Activated CD4-positive, alpha-beta T cell treated with anti-CD3 and anti-CD28 coated beads, Interleukin-2, amount 50 U/mL, for 1 hour (primary cell): ENCODE data around the gene BSCL2.
A peak's percentile ranks its signal among the peaks of the same experiment; 100 is the strongest.
"Not testable (repeated sequence)": the region's sequence is repeated elsewhere in the genome, so short reads cannot be mapped to it uniquely, and the experiment has no call there.

Experiments used
- DNase-seq: peaks from one replicate; pipeline ENCODE4 v3.0.0-alpha.2; 2020

BSCL2 gene

DNA sequence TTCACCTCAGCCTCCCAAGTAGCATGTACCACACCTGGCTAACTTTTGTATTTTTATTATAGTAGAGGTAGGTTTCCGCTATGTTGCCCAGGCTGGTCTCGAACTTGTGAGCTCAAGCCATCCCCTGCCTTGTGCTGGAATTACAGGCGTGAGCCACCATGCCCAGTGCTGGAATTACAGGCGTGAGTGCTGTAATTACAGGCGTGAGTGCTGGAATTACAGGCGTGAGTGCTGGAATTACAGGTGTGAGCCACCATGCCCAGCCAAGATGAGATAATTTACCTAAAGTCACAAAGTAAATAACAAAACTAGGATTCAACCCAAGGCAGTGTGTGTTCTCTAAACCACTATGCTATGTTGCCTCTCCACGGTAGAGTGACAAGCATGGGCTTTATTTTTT lies 24.7 kb downstream of the BSCL2 start:
- no peak for DNase-seq

DNA sequence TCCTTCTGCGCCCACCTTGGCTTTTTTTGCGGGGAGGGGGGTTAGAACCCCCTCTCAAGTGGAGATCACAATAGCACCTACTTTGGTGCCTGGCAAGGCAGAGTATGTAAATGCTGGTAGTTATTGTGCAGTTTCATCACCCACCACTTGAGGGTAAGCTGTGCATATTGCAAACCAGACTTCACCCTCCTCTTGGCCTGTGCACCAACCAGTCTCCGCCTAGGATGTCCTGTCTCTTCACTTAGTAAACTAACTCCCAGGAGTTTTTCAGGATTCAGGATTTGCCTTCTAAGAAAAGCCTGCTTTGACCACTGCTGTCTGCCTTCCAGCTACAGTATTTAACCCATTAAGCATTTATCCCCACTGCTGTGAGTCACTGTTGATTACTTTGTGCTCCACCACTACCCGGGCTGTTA lies 26.4 kb downstream of the BSCL2 start:
- peak; percentile 26 for DNase-seq

DNA sequence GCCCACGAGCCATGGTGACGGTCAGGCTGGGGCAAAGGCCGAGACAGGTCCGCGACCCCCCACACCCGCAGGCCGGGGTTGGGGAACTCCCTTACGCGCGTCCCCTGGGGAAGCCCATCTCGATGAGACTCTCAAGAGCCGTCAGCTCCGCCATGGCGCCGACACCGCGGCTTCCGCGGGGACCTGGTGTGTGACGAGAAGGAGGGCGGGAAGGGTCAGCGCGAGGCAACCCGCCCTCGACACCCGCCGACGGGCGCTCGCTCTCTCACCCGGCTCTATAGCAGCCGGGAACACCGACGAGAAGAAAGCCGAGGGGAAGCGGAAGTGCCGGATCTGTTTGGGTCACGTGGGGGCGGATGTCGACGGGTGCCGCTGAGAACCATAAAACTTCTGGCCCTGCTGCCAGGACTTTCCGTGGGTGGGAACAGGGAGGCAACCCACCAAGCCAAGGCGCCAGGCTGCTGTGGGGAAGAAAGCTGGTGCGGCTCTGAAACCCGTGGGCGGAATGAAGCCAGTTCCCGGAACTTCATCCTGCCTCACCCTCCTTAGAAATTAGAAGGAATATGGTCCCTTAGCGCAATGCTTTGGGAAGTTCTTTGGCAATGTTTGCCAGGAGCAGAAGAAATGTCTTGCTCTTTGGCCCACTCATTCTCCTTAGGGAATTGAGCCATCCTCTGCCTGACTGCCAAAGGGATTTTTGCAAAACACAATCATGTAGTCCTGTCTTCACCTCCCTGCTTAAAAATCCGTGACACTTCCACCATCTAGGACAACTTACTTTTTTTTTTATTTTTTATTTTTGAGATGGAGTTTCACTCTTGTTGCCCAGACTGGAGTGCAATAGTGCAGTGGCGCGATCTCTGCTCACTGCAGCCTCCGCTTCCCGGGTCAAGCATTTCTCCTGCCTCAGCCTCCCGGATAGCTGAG lies 28.2 kb downstream of the BSCL2 start, which contains the start of gene UBXN1:
Gene UBXN1 (minus strand): TSS at position 304 of the 927 bp plus-strand sequence. CDS start 150 bp downstream, at position 154.
- DNase-seq, result peak; percentile 75

DNA sequence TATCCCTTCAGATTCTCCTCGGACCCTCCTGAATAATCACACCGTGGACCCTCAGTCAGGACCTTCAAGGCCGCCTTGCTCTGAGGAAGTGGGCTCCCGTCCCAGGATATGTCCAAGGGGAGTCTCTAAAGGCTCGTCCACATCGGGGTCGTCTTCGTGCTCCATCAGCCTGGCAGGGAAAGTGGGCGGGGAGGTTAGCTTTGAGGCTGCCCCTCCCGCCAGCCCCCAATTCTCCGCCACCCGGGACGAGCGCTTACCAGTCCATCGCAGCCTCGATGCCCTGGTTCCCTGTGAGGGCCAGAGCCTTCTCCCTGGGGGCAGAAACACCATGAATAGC lies 28.8 kb downstream of the BSCL2 start:
- DNase-seq, result no peak

DNA sequence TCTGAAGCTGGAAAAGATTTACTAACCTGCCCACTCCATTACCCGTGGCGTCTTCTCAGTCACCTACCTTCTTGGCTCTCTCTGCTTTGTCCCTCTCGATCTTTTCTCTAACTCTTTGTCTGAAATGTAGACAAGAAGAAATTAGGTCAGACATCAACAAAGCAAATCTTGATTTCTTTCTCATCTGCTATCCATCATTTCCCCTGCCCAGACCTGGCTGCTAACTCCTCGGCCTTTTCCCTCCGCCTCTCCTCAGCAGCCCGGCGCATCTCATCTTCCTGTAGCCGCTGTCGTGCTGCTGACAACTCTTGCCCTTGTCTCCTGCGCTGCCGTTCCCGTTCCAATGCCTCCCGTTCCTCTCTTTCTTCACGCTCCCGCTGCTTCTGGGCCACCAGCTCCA lies 29.5 kb downstream of the BSCL2 start:
- no peak for DNase-seq

DNA sequence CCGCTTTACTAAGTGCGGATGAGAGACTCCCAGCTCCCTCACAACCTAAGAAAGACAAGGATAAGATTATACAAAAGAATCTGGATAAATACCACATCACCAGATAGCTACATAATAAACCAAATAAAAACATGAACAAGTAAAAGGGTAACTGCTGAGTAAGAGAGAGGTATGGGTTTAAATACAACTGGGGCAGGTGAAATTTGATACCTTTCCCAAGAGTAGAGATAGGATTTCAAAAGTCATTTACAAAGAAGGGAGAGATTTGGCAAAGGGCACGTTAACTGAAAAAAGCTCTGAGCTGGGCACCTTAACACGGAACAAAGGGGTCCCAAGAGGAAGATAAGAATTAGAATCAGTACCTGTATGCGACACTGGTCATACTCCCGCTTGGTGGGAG lies 30.1 kb downstream of the BSCL2 start:
- DNase-seq, result no peak

DNA sequence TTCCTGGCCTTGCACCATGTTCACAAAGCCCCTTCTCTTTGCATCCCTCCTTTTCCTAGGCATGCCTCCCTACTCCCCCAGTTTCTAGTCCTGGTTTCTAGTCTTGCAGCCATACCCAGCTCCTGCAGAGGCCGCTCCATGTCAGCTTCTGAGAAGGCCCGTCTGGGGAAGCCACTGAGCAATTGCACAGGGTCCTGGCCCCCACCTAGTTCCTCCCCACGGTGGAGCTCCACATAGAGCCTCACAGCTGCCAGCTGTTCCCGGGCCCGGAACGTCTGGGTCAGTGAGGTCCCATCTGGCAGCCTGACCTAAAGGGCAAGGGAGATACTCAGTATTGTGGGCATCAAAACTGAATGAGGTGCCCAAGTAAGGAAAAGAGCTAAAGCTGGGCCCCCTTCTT lies 30.5 kb downstream of the BSCL2 start:
- DNase-seq, result no peak

DNA sequence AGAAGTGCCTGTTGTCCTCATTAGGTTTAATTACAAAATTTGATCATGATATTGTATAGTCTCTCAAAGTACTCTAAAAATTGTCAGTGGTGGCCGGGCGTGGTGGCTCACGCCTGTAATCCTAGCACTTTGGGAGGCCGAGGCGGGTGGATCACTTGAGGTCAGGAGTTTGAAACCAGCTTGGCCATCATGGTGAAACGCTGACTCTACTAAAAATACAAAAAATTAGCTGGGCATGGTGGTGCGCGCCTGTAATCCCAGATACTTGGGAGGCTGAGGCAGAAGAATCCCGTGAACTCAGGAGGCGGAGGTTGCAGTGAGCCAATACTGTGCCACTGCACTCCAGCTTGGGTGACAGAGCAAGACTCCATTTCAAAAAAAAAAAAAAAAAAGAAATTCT lies 31.8 kb downstream of the BSCL2 start:
- not testable (repeated sequence) for DNase-seq

DNA sequence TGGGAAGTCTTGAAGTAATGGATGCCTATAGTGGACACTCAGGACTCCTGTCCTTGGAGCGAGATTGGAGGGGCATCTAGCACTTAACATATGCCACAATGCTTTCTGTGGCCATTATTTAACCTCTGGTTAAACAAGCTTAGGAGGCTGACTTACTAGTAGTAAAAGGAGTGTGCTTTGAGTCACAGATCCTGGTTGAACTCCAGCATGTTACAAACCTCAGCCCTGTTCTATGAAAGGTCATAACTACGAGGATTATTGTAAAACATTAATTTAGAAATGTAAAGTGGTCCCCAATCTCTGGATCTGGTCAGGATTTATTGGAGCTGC lies 34.1 kb downstream of the BSCL2 start:
- DNase-seq, result no peak

DNA sequence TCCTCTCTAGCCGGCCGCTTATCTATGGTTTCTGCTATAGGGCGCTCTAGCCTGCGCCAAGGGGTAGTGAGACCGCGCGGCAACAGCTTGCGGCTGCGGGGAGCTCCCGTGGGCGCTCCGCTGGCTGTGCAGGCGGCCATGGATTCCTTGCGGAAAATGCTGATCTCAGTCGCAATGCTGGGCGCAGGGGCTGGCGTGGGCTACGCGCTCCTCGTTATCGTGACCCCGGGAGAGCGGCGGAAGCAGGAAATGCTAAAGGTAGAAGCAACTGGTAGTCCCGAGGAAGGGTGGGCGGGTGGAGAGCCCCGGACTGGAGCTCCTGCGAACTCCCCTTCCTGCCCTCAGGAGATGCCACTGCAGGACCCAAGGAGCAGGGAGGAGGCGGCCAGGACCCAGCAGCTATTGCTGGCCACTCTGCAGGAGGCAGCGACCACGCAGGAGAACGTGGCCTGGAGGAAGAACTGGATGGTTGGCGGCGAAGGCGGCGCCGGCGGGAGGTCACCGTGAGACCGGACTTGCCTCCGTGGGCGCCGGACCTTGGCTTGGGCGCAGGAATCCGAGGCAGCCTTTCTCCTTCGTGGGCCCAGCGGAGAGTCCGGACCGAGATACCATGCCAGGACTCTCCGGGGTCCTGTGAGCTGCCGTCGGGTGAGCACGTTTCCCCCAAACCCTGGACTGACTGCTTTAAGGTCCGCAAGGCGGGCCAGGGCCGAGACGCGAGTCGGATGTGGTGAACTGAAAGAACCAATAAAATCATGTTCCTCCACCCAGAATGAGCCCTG lies 35.4 kb downstream of the BSCL2 start, which contains the start of the genes LBHD1 and UQCC3:
Gene LBHD1 (minus strand): TSS at position 660 of the 782 bp plus-strand sequence. CDS start 2,236 bp downstream, outside the sequence.
Gene UQCC3 (plus strand): TSS at position 66 of the 782 bp plus-strand sequence. CDS start 73 bp downstream, at position 139.
- peak; percentile 65 for DNase-seq

DNA sequence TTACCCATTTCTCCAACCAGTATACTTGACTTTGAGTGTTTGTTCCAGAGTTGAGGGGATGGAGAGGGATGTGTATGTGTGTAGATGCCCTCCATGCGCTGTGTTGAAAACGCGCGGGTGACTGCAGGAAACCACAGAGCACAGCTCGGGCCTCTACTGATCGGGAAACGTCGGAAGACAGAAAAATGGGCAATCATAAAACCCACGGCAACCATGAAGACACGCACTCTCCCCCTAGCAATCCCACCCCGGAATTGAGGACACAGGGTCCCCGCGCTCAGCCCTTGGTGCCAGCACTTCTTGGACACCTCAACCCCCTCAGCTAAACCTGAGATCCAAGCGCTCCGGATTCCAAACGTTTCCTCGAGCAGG lies 36.0 kb downstream of the BSCL2 start:
- no peak for DNase-seq

DNA sequence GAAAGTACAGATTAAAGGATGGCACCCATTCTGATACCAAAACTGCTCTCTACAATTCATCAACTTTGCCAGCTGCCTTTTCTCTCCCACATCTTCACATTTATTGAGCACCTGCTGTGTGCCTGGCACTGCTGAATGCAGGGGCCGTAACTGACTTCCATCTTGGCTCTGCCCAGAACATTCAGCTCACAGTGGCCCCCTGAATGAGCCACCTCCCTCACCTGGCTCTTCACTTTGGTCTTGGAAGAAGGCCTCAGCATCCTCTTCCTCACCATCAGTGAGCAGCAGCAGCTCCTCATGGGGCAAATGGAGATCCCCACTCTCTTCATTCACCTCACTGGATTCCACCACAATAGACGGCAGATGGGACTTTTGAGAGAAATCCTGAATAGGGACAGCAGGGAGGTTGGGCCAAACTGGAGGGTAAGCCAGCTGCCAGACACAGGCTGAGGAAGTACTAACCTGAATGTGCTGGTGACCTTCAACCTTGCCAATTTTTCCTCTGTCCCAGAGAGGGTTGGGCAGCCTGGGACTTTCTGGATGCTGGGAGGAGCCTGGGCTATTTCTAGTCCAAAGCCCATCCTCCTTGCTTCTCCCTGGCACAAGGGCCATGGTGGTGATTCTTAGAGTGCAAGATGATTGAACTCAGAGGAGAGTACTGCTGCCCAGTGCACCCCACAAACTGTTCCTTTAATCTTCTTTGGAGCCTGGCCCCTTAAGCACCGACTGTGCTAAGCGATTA lies 37.6 kb downstream of the BSCL2 start:
- no peak for DNase-seq

DNA sequence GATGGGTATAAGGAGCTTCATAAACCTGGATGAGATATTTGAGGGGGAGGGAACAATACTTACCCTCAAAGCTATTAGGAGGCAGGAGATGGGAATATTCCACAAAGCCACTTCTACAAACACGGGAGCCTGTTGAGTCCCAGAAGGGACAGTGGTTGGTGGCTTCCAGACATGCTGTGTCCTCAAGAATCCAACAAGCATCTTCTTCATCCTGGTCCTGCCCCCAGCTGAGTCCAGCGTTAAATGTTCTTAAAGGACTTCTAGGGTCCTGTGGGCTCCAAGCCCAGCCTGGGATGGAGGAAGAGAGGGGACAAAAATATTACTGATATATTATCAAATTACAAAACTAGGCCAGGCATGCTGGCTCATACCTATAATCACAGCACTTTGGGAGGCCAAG lies 39.8 kb downstream of the BSCL2 start:
- no peak for DNase-seq

DNA sequence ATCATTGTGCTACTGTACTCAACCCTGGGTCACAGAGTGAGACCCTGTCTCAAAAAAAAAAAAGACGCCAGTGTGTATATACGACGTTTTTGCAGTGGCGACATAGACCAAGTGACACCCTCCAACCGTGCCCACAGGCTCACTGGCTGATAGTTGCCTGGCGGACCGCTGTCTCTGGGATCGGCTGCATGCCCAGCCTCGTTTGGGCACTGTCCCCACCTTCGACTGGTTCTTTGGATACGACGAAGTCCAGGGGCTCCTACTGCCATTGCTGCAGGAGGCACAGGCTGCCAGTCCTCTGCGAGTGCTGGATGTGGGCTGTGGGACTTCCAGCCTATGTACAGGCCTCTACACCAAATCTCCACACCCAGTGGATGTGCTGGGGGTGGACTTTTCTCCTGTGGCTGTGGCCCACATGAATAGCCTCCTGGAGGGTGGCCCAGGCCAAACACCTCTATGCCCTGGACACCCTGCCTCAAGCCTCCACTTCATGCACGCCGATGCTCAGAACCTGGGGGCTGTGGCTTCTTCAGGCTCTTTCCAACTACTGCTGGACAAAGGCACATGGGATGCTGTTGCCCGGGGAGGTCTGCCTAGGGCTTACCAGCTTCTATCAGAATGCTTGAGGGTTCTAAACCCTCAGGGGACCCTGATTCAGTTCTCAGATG lies 40.8 kb downstream of the BSCL2 start:
- DNase-seq, result no peak

DNA sequence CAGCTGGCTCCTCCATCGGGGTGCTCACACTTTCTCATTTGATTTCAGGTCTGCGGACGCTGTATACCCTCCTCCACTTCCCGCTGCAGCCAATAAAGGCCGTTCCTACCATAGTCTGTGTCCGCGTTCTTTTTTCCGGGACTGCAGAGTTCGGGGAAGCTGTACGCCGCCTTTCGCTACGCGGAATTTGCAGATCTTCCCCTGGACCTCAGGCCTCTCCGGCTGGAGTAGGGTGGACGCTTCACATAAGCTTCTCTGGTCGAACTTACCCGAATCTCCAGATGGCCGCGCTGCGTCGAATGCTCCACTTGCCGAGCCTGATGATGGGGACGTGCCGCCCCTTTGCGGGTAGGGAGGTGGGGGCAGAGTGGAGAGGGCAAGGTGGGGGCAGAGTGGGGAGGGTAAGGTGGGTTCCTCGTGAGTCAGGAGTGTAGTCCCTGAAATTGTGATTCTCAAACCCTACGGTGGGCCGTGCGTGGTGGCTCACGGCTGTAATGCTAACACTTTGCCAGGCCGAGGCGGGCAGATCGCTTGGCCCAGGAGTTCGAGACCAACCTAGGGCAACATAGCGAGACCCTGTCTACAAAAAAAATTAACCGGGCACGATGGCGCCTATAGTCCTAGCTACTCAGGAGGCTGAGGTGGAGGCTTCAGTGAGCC lies 41.5 kb downstream of the BSCL2 start:
- DNase-seq, result peak; percentile 57

DNA sequence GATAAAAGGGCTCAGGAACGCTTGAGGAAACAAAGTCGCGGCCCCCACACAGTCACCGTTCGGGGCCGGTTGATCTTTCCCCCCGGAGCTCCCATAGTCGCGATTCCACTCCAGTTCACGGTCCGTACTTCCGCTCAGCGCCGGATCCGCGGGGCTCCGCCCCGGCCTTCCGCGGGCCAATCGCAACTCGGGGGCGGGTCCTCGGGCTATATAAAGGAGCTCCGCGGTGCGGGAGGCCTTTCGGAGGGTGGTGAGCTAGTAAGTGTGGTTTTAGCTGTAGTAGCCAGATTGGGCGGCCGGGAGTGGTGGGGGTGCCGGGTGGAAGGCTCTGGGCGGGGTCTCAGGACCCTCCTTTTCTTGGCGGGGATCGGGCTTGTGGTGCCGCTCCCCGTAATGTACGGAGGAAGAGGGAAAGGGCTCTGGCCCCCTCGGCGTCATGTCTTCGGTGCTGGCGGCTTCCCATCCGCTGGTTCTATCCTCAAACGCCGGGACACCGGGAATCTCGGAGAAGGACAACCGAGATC lies 42.1 kb downstream of the BSCL2 start, which contains the start of the genes C11orf98 and CSKMT:
Gene C11orf98 (minus strand): TSS at position 136 of the 524 bp plus-strand sequence. CDS start 41 bp downstream, at position 95.
Gene CSKMT (plus strand): TSS at position 238 of the 524 bp plus-strand sequence. CDS start 568 bp downstream, outside the sequence.
- peak; percentile 95 for DNase-seq

DNA sequence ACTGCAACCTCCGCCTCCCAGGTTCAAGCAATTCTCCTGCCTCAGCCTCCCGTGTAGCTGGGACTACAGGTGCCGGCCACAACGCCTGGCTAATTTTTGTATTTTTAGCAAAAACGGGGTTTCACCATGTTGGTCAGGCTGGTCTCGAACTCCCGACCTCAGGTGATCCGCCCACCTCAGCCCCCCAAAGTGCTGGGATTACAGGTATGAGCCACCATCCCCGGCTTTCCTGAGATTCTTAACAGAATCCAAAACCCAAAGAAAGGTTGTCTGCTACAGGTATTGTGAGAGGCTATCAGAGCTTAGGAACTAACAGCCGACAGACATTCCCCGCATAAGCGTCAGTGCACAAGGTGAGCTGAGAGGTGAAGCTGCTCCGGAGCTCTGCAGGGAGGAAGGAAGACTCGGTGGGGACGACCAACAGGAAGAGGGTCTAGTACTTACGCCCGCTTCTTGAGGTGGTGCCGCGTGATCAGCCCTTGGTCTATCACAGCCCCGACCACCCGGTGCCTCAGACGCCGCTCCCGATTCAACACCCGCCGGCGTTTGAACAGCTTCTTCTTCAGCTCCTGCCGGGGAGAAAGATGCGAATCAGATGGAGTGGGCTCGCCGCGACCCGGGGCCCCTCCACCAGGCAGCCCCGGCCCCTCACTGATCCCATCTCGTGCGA lies 42.7 kb downstream of the BSCL2 start:
- peak; percentile 46 for DNase-seq

DNA sequence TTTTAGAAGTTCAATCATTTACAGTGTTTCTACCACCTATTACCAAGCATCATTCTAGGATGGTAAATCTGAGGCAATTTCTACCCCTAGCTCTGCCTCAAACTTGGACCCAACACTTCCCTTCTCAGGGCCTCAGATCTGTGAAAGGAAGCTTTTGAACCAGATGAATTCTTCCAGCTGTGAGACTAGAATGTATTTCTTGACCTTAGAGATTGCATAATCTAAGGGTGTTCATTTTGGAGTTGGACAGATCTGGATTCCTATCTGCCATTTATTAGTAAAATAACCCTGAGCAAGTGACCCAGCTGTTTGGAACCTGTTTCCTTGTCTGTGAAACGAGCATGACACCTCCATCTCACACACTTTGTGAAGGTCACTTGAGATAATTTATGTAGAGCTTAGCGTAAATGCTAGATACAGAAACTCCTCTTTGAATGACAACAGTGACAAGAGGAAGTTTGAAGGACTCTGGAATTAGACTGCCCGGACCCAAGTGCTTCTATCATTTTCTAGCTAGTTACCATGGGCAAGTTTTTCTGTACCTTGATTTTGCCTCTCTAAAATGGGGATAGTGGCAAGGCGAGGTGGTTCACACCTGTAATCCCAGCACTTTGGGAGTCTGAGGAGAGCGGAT lies 50.3 kb downstream of the BSCL2 start:
- no peak for DNase-seq

DNA sequence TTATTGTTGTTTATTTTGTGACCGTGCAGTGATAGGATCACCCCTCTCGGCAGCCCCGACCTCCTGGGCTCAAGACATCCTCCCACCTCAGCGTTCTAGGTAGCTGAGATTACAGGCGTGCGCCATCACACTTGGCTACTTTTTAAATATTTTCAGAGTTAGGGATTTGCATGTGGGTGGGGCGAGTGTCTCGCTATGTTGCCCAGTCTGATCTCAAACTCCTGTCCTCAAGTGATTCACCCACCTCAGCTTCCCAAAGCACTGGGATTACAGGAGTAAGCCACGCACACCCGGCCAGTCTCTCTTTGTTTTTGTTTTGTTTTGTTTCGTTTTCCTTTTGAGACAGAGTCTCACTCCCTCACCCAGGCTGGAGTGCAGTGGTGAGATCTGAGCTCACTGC lies 52.9 kb downstream of the BSCL2 start:
- no peak for DNase-seq
